Hematopoietic multipotent progenitor cell treated with erythropoietin and hydrocortisone succinate and interleukin-3 and kit ligand, for 6 days (in vitro differentiated cells): ENCODE results near the gene BUD31.
"Not testable (repeated sequence)": the region's sequence is repeated elsewhere in the genome, so short reads cannot be mapped to it uniquely, and the experiment has no call there.

Source experiments
- DNase-seq: peaks from one replicate; pipeline ENCODE4 v3.0.0-alpha.2; 2015

Gene BUD31

DNA sequence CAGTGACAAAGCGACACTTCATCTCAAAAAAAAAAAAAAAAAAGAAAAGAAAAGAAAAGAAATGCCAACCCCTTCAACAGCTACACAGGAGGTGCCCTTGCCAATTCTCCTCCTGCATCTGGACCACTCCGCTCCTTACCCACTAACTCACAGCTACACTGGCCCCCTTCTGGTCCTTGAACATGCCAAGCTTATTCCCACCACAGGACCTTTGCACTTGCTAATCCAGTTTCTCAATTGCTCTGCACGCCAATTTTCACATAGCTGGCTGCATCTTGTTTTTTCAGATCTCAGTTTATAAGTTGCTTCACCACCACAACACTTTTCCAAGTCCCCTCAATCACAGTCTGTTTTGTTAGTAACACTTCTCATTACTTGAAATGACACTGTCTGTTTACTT lies 5.9 kb upstream of the BUD31 start:
- DNase-seq: no peak

- no peak for DNase-seq
Observed at GRCh38 chr7:99403764-99404163, 5.0 kb upstream of the BUD31 start.

GRCh38 chr7:99404235-99404976 lies 4.4 kb upstream of the BUD31 start:
- DNase-seq: no peak

DNA sequence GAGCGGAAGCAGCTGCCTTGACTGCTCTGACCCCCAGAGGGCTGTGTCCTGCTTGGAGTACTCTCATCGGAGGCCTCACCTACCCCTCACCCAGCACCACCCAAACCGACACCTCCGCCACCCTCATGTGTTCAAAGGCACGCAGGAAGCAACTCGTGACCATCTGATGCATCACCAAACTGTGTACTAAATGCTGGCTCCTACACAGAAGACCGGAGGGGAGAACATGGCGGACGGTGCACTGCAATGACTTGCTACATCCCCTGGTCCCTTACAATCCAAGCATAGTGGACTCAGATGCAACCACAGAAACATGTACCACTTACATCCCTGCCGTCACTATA lies 3.8 kb upstream of the BUD31 start:
- DNase-seq: no peak

- peak; percentile 61 for DNase-seq
Observed at GRCh38 chr7:99406557-99406956, 2.2 kb upstream of the BUD31 start.

- peak; percentile 70 for DNase-seq
Observed at GRCh38 chr7:99407872-99408378, 844 bp upstream of the BUD31 start.

DNA sequence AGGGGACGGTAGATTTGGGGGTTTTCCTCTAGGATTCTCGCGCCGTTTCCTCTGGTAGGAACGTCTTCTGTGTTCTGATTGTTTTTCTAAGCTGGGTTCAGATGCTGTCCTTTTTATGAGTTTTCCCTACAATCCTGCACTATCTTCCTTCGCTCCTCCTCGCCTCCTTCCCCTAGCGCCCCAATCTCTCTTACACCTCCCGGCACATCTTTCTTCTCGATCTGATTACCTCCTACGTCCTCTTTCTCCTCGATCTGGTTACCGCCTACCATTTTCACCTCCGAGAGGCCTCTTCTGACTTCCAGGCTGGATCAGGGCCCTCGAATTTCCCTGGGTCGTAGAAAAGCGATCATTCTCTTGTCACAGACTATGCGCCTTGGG lies 413 bp downstream of the BUD31 start:
- DNase-seq: peak; percentile 60

GRCh38 chr7:99409806-99410205 lies 1.0 kb downstream of the BUD31 start:
- DNase-seq: peak; percentile 53

DNA sequence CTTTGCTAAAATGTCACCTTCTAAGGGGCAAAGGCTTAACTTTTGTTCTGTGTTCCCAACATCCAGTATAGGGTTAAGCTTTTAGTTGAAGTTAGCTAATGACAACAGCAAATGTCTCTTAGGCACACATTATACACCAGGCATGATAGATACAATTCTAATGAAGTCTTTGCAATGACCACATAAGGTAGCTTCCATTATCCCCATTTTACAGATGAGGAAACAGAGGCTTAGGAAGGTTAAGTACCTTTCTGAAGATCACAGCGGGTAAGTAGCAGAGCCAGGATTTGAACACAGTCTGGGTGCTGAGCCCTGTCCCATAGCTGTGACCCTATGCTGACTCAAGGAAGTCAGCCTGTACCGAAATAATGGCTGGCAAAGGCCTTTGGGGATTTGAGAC lies 1.9 kb downstream of the BUD31 start:
- DNase-seq: no peak

DNA sequence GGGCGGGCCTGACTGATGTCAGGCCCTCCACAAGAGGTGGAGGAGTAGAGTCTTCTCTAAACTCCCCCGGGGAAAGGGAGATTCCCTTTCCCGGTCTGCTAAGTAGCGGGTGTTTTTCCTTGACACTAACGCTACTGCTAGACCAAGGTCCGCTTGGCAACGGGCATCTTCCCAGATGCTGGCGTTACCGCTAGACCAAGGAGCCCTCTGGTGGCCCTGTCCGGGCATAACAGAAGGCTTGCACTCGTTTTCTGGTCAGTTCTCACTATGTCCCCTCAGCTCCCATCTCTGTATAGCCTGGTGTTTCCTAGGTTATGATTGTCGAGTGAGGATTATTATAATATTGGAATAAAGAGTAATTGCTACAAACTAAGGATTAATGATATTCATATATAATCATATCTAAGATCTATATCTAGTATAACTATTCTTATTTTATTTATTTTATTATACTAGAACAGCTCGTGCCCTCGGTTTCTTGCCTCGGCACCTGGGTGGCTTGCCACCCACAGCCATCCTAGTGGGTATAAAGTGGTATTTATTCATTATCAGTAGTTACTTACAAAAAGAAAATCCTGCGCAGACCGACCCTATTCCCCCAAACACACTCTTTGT lies 6.9 kb downstream of the BUD31 start:
- DNase-seq: peak; percentile 61

GRCh38 chr7:99418260-99418659 lies 9.5 kb downstream of the BUD31 start:
- no peak for DNase-seq

GRCh38 chr7:99419323-99420021 lies 10.7 kb downstream of the BUD31 start:
- DNase-seq: no peak

DNA sequence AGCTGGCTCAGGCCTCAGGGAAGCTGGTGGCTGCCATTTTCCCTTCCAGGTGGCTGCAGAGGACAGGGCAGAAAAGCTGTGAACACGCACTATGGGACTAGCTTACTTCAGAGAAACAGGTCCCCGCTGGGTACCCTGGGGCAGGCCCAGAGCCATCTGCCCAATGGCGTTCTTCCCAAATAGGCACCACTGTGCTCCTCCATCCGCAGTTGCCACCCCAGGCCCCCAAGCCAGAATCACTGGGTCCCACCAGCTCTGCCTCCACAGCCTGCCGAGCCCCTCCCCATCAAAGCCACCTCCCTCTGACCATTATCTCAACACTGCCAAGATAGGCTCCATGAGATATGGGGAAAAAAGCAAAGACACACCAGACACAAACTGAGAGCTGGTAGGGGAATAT lies 11.4 kb downstream of the BUD31 start:
- no peak for DNase-seq

DNA sequence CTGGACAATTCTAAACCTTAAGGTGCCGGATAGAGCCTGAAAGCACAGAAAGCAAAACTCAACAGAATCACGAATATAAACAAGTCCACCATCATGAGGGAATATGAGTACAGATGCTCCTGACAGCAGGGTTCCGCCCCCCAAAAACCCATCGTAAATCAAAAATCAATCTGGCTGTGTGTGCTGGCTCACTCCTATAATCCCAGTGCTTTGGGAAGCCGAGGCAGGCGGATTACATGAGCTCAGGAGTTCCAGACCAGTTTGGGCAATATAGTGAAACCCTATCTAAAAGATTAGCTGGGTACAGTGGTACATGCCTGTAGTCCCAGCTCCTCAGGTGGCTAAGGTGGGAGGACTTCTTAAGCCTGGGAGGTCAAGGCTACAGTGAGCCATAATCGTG lies 12.2 kb downstream of the BUD31 start:
- DNase-seq: no peak

DNA sequence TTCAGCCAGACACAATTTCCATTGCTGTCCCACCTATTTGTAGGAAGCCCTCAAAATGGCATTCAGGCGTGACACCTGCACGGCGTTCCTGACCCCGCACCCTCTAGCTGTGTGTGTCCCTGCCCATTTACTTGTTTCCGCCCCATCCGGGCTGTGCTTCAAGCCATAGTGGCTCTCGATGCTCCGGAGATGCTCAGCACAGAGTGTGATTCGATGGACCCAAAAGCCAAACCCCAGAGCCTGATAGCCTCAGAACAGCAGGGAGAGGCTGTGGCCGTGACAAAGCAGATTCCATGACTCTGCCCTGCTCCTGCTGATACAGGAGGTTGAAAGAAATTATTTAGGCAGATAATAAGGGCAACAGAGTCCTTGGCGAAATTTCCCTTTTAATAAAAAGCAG lies 13.4 kb downstream of the BUD31 start:
- DNase-seq: peak; percentile 67

GRCh38 chr7:99422625-99423024 lies 13.9 kb downstream of the BUD31 start:
- DNase-seq: no peak

DNA sequence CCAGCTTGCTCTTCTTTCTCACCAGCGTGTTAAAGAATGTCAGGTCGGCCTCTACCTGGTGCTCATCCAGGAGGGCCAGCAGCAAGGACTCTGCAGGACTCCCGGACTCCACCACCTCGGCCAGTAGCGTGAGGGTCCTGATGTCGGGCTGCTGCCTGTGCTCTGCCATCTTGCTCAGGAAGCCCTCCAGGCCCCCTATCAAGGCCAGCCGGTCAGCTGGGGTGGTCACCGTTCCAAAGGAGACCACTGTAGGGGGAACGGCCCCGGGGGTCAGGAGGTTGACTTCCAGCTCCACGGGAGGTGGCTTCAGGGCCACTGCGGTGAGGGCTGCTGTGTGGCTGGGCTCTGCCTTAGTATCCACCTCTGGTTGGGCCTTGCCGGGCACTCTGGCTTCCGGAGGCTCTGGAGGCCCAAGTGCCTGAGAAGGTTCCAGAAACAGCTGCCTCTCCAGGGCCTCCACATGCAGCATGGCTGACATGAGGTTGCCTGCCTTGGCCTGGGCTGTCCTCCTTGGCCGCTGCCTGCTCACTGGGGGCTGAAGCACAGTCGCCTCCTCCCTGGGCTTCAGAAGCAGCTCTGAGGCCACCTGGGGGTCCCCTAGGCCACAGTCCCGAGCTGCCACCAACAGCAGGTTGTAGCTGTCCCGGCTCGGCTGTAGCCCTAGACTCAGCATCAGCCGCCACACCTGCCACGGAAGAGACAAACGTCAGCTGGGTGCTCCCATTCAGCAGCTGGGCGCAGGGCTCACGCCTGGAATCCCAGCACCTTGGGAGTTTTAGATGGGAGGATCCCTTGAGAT lies 16.4 kb downstream of the BUD31 start:
- DNase-seq: no peak

DNA sequence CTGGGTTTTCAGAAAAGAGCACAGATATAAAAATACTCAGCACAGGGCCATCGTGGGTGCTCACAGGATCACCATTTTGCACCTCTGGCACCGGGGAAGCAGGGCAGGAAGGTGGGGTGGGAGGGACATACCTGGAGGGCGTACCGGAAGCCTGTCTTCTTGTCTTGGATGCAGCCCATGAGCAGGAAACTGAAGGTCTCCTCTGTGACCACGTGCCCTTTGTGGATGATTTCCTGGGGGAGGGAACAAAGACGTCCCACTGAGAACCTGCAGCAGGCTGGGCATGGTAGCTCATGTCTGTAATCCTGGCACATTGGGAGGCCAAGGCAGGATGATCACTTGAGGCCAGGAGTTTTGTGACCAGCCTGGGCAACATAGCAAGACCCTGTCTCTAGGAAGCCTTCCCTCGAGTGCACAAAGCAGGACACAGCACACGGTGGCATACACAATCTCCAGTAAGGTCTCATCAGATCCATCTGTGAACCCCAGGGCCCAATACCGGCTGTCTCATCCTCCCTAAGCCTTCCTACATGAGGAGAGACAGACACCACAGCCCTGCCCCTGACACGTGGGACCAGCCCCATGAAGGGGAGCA lies 20.3 kb downstream of the BUD31 start:
- no peak for DNase-seq

DNA sequence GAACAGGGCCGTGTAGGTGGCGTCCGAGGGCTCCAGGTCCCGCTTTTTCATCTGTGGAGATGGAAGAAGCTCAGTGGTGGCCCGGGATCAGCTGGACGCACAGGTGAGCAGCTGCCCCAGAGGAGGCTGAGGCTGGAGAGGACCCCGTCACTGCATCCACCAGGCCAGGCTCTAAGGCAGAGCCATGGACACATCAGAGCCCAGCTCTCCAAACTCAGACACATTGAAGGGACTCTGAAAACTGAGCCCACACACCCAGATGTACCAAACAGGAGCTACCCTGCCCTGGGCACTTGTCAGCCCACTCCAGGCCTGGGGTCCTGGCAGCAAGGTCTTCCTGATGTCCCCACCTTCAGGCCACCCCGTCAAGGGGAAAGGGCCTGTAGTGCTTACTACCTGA lies 21.0 kb downstream of the BUD31 start:
- no peak for DNase-seq

DNA sequence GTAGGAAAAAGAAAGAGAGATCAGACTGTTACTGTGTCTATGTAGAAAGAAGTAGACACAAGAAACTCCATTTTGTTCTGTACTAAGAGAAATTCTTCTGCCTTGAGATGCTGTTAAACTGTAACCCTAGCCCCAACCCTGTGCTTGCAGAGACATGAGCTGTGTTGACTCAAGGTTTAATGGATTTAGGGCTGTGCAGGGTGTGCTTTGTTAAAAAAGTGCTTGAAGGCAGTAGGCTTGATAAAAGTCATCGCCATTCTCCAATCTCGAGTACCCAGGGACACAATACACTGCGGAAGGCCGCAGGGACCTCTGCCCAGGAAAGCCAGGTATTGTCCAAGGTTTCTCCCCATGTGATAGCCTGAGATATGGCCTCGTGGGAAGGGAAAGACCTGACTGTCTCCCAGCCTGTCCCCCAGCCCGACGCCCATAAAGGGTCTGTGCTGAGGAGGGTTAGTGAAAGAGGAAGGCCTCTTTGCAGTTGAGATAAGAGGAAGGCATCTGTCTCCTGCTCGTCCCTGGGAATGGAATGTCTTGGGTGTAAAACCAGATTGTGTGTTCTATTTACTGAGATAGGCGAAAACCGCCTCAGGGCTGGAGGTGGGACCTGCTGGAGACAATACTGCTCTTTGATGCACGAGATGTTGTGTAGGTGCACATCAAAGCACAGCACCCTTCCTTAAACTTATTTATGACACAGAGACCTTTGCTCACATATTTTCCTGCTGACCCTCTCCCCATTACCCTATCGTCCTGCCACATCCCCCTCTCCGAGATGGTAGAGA lies 23.2 kb downstream of the BUD31 start:
- not testable (repeated sequence) for DNase-seq

- DNase-seq: no peak
Observed at GRCh38 chr7:99433158-99433557, 24.4 kb downstream of the BUD31 start.

DNA sequence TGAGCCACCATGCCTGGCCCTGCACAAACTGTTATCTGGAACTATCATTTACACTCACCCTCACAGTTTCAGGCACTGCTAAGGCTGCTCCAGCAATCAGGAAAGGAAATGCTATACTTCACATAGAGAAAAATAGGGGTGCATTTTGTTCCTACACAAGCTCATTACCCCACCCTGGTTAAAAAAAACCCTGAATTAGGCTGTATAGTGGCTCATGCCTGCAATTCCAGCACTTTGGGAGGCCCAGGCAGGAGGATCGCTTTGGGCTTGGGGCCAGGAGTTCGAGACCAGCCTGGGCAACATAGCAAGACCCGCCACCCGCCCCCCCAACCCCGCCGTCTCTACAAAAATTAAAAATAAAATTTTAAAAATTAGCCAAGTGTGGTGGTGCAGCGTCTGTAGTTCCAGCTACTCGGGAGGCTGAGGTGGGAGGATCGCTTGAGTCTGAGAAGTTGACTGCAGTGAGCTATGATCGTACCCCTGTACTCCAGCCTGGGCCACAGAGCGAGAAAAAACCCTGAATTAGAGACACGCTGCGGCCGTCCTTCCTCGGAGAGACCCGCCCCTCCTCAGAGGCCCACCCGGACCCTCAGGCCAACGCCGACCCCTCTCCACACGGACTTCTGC lies 29.3 kb downstream of the BUD31 start:
- no peak for DNase-seq
